DMS53 treated with DMSO at 0.1 percent for 48 hours (cell line): ENCODE measurements around the gene MOGAT2.

Source experiments
- DNase-seq: peaks from one replicate; lab custom pipeline; 2025; ENCODE audit not compliant: unreplicated experiment; lab: John Stamatoyannopoulos, UW

Gene MOGAT2

DNA sequence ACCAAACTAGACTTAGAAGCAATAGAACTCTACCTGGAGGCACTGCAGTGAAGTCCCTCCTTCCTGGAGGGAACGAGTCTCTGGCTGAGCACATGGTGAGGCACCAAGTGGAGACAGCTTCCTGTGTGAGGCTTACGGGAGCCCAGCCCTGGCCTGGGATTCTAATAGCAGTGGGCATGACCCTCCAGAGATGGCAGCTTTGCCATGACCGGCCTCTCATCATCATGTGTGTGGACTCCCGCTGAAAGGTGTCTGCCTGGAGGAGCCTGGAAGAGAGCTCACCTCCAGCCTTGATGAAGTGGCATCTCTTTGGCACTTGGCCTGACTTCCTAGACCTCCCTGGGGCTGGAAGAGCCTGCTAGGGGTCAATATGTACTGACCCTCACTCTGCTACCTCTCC lies 58.9 kb downstream of the MOGAT2 start:
- no peak for DNase-seq

DNA sequence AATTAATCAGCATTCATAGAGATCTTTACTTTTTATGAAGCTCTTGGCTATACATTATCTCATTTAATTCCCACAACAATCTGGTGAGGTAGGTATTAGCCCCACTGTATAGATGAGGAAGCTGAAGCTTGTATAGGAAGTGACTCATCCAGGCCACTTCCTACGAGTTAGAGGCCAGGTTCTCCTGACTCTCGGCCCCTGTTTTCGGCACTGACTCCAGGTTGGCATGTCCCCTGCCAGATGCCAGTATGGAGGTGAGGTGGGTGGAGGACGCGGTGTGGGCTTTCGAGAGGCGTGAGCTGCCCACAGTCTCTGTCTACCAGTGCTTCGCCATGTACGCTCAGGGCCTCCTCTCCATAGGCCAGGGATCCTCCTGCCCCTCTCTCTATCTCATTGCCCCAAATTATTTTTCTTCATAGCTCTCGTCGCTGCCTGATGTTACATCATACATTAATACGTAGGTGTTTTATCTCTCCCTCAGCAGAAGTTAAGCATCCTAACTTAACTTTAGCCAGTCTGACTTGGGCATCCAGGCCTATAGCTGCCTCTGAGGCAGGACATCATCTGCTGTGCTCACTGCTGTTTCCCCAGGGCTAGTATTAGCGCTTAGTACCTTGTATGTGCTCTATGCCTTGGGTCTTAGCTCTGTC lies 59.9 kb downstream of the MOGAT2 start:
- DNase-seq, result no peak

DNA sequence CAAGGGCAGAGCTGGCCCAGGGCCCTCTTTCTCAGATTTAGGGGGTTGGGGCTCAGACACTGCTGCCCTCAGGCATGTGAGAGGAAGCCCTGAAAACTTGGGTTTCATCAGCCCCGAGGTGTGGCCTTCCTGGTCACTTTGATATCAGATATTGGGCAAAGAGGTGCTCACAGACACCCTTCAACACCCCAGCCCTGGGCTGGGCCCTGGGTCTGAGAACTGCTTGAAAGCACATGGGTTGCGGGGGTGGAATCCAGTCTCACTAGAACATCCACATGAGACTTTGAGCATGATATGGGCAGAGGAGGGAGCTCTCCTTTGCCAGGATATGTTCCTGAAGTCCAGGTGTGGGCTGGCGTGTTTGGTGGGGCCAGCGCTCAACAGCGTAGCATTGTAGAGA lies 61.3 kb downstream of the MOGAT2 start:
- DNase-seq, result no peak

DNA sequence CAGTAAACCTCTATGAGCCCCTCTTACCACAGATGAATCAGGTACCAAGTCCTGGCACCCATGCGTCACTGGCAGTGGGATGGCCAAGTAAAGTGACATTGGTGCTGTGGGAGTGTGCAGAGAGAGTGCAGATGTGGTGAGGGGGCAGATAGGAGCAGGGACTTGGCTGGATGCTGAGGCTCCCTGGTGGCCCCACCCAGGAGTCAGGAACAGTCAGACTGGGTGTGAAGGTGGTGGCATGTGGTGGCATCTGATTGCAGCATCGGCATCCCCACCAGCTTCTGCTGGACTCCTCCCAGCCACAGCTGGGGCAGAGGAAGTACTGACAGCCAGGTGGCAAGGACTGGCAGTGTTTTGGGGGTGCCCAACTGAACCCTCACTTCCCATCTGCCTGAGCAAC lies 62.3 kb downstream of the MOGAT2 start:
- no peak for DNase-seq

DNA sequence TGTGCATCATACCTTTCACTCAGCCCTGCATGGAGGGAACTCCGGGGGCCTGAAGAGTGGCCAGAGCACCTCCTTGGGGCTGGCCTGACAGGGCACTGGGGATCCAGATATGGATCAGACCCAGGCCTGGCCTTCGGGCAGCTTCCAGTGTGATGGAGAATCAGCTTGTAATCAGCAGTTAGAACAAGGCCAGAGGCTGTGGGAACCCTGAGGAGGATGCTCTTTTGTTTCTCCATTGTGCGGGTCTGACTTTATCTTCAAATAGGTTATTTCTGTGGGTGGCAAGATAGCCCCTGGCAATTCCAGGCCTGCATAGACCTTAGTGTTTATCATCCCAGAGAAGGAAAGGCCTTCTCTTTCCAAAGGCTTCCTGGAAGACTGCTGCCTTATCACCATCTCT lies 63.2 kb downstream of the MOGAT2 start:
- no peak for DNase-seq

DNA sequence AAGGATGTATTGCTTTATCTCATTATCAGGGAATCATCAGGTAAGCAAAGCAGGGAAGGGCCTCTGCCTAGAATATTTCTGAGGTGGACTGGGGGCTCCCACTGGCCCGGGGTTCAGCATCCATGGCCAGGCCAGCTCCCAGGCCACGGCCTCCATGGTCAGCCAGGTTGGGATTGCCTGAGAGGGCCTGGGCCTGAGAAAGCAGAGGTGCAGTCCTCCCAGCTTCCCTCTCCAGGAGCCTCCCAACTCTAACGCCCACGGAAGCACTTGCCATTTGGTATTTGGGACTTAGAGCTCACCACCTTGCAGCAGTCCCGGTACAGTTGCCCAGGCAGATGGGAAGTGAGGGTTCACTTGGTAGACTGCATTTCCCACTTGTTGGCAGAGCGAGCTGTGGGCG lies 63.7 kb downstream of the MOGAT2 start:
- no peak for DNase-seq

DNA sequence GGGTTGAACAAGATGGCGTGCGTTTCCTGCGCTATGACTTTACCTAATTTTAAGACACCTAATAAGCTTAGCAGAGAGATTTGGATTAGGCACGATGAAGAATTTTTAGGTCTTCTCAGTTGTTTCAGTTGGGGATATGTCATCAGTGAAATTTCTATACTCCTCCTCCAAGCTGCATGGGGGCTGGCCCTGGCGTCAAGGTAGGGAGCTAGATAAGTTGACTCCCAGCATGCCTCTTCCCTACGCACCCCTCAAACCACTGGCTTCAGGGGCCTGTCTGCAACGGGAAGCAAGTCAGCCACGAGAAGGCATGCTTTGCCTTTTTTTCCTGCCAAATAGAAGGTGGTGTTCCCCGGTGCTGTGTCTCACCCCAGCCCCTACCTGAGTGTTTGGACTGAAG lies 64.2 kb downstream of the MOGAT2 start:
- no peak for DNase-seq
